Esophagus squamous epithelium (tissue), 4 donors: ENCODE results near the gene CHFR.

Experiments used
- CTCF ChIP-seq, 6 experiments: fragments of 450-650 bp in 4 of 6; fragments of 200-600 bp in 2 of 6; sonication (generic) in 2 of 6; IDR thresholded peaks; one replicate each; pipeline ENCODE4 v1.5.1; 2016 to 2019; ENCODE audit warnings: antibody characterized with exemption in 6 of 6, mild to moderate bottlenecking in 4 of 6, moderate library complexity in 4 of 6
- POLR2A ChIP-seq, 4 donors: fragments of 450-650 bp; IDR thresholded peaks; one replicate each; pipeline ENCODE4 v1.6.1; 2017; ENCODE audit warnings: antibody characterized with exemption in 4 of 4, mild to moderate bottlenecking in 4 of 4, moderate library complexity in 3 of 4

DNA sequence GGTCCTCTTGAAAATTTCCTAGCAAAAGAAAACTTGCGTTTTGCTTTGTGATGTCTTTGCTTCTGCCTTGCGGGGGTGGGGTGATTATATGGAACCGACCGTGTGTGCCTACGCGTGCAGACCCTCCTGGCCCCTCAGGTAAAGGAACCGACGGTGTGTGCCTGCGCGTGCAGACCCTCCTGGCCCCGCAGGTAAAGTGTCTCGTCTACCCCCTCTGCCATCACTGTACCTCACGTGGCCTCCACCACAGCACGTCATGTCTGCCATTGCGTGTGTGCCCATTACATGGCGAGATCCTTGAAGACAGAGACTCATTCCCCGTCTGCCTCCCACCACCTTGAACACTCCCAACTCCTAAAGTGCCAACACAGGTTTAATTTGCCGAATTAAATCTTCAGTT is 62.3 kb downstream of the CHFR start:
- TF ChIP-seq CTCF (IDR thresholded peaks at IDR 0.05), result no peak
- TF ChIP-seq POLR2A (IDR thresholded peaks at IDR 0.05), result no peak
